A549 (cell line): ENCODE data around the gene ZBTB20. TPM values are rescaled to one million over a fixed set of nuclear protein-coding genes. Genes with fewer than 3 reads are reported as not detected.

ENCODE experiments used
- ATAC-seq, 2 experiments: fragments of 200-7000 bp in 1 of 2; fragments of >200 bp in 1 of 2; cut with Nextera tagmentation in 1 of 2; cut with Tn5 transposase in 1 of 2; 3 replicates each; pipeline versions ENCODE4 v1.8.0 to v1.9.1; 2018 to 2020; ENCODE audit warnings: mild to moderate bottlenecking in 1 of 2, moderate library complexity in 1 of 2
- CTCF ChIA-PET: fragments of 300-600 bp; sonication (Branson Sonifier 250); formaldehyde crosslinking; extraction: SDS; loops from one replicate; lab custom pipeline; 2021; ENCODE audit warnings: antibody characterized with exemption, inconsistent platforms; lab: Yijun Ruan, JAX
- POLR2A ChIA-PET: fragments of 350-600 bp; formaldehyde crosslinking; extraction: SDS; loops from one replicate; lab custom pipeline; 2021; ENCODE audit warnings: antibody characterized with exemption, inconsistent platforms; lab: Yijun Ruan, JAX
- DNase-seq, 2 experiments: peaks; one replicate each; pipeline versions ENCODE4 v3.0.0 to v3.0.0-alpha.2; 2011 to 2016; ENCODE audit warnings: low read depth in 1 of 2, low spot score in 1 of 2
- FAIRE-seq: peaks from 2 replicates; lab custom pipeline; 2011; peaks lifted over from hg19 to GRCh38; lab: Jason Lieb, UNC
- H3K27ac ChIP-seq, 2 experiments: fragments of >200 bp; sonication (Bioruptor Twin); formaldehyde crosslinking; 3 replicates each; pipeline ENCODE4 v1.5.1; 2016 to 2017
- H3K4me1 ChIP-seq: fragments of >200 bp; sonication (Bioruptor Twin); formaldehyde crosslinking; 3 replicates; pipeline ENCODE4 v1.6.1; 2016
- H3K4me2 ChIP-seq: fragments of >200 bp; sonication (Bioruptor Twin); formaldehyde crosslinking; 3 replicates; pipeline ENCODE4 v1.6.1; 2016
- H3K4me3 ChIP-seq: fragments of >200 bp; sonication (Bioruptor Twin); formaldehyde crosslinking; 3 replicates; pipeline ENCODE4 v1.5.1; 2016
- H3K9me3 ChIP-seq: fragments of >200 bp; sonication (Bioruptor Twin); formaldehyde crosslinking; 3 replicates; pipeline ENCODE4 v1.6.1; 2016
- BCL3 ChIP-seq: fragments of >200 bp; sonication (Bioruptor Twin); formaldehyde crosslinking; IDR thresholded peaks from 3 replicates; pipeline ENCODE4 v1.6.1; 2016
- BHLHE40 ChIP-seq: IDR thresholded peaks from 2 replicates; pipeline ENCODE4 v1.6.1; 2012; ENCODE audit warnings: low read depth, low read length, inconsistent platforms
- CTCF ChIP-seq: fragments of >200 bp; sonication (Bioruptor Twin); formaldehyde crosslinking; IDR thresholded peaks from 3 replicates; pipeline ENCODE4 v1.5.1; 2016
- E2F6 ChIP-seq: IDR thresholded peaks from 2 replicates; pipeline ENCODE4 v1.6.1; 2012; ENCODE audit warnings: low read depth, borderline replicate concordance
- ELK1 ChIP-seq: fragments of 150-350 bp; IDR thresholded peaks from 2 replicates; pipeline ENCODE4 v1.6.1; 2014; ENCODE audit warnings: low read depth, mild to moderate bottlenecking, low read length
- HES2 ChIP-seq: fragments of >200 bp; sonication (Bioruptor Twin); formaldehyde crosslinking; IDR thresholded peaks from 2 replicates; pipeline ENCODE4 v1.6.1; 2016
- HOXA7 ChIP-seq: fragments of 250-450 bp; sonication (Bioruptor Pico); IDR thresholded peaks from 2 replicates; pipeline ENCODE4 v1.5.0; 2020; ENCODE audit warnings: mild to moderate bottlenecking, moderate library complexity
- KDM5A ChIP-seq: fragments of 200-600 bp; sonication (generic); IDR thresholded peaks from 2 replicates; pipeline ENCODE4 v1.6.1; 2016; ENCODE audit warnings: antibody characterized with exemption, mild to moderate bottlenecking
- MYC ChIP-seq: IDR thresholded peaks from 2 replicates; pipeline ENCODE4 v1.6.1; 2012; ENCODE audit warnings: mild to moderate bottlenecking, inconsistent platforms, low read length, improper control_type of control experiment, borderline replicate concordance
- PBX3 ChIP-seq: IDR thresholded peaks from 2 replicates; pipeline ENCODE4 v1.6.1; 2012
- POLR2AphosphoS2 ChIP-seq: conservative IDR thresholded peaks from 2 replicates; pipeline ENCODE4 v1.6.1; 2012; ENCODE audit warnings: low read length, improper control_type of control experiment, inconsistent platforms
- REST ChIP-seq: fragments of 200-600 bp; sonication (generic); IDR thresholded peaks from 2 replicates; pipeline ENCODE4 v1.6.1; 2016; ENCODE audit warnings: antibody characterized with exemption, mild to moderate bottlenecking, moderate library complexity
- RFX5 ChIP-seq: fragments of 450-650 bp; IDR thresholded peaks from 2 replicates; pipeline ENCODE4 v1.7.1; 2014; ENCODE audit warnings: antibody characterized with exemption, mild to moderate bottlenecking, moderate library complexity
- SMC3 ChIP-seq: fragments of >200 bp; sonication (Bioruptor Twin); formaldehyde crosslinking; IDR thresholded peaks from 3 replicates; pipeline ENCODE4 v1.6.1; 2018; ENCODE audit warnings: inconsistent platforms
- USF2 ChIP-seq: fragments of 450-650 bp; IDR thresholded peaks from 2 replicates; pipeline ENCODE4 v1.6.1; 2014; ENCODE audit warnings: antibody characterized with exemption
- WGBS: methylation state at CpG from one replicate; pipeline ENCODE4 v1.1.6; 2017; ENCODE audit errors: missing lambda C conversion rate; 5-methylcytosine and 5-hydroxymethylcytosine counted together
- polyA plus RNA-seq, 4 experiments: library from polyadenylated mRNA; depleted of rRNA in 3 of 4; stranded (reverse); fragments of >200 nt; fragmentation: RNase III in 1 of 4; extraction: RNeasy Plus Mini Kit Qiagen cat#74134 plus additional on column Dnase treatment in 1 of 4; gene quantifications; 2 replicates in 3 of 4; 3 replicates in 1 of 4; pipeline ENCODE4 v1.2.3, GENCODE V29; 2011 to 2017

ZBTB20 gene
- polyA plus RNA-seq, 2 of the 4 experiments (the other 2 are of a cell fraction): 0.85 to 5.0 TPM

- POLR2A ChIA-PET: no interaction called here
- TF ChIP-seq POLR2AphosphoS2 (no peak), ELK1 (no peak), KDM5A (no peak), PBX3 (no peak), SMC3 (no peak), HOXA7 (CRISPR knock-in tag) (no peak), CTCF (no peak), BCL3 (no peak), USF2 (no peak), E2F6 (no peak), RFX5 (no peak), HES2 (no peak)
- Histone ChIP-seq H3K4me2 (no peak overlapping the region), H3K4me1 (no peaks in the 10 kb centered on the region), H3K27ac (no peak overlapping the region), H3K4me3 (no peak overlapping the region), H3K9me3 (no peaks in the 10 kb centered on the region)
- no peak for DNase-seq
- ATAC-seq: no peak
- CTCF ChIA-PET: interaction anchor here (0.8 to 1.2 kb wide), 2 partner anchors 11 to 107 kb away, joined by 3 to 4 read pairs; no protein-coding TSS in a partner anchor
- peak; percentile 68 for FAIRE-seq
- WGBS: 91% methylated on average over 2 of the region's 2 CpGs
Observed at GRCh38 chr3:114525278-114525677, 621.8 kb downstream of the ZBTB20 start.

GRCh38 chr3:114519415-114519814 lies 627.7 kb downstream of the ZBTB20 start:
- ATAC-seq (peak; percentile 66 to 85; a peak in 5 of 6 replicates), FAIRE-seq (no peak), DNase-seq (peak; percentile 4 to 54)
- 73% methylated on average over 3 of the region's 3 CpGs for WGBS
- no peaks in the 10 kb centered on the region for H3K9me3 ChIP-seq
- H3K27ac ChIP-seq: no peak overlapping the region
- no peak overlapping the region for H3K4me3 ChIP-seq
- CTCF ChIA-PET: no interaction called here
- TF ChIP-seq REST: no peak
- no peak for TF ChIP-seq BHLHE40
- peak; percentile 94 for TF ChIP-seq RFX5
- no peak for TF ChIP-seq MYC
- no peak overlapping the region for H3K4me2 ChIP-seq
- POLR2A ChIA-PET: no interaction called here
- no peaks in the 10 kb centered on the region; the same call in 2 of the 3 replicates for H3K4me1 ChIP-seq
